SKM-1 (cell line): ENCODE measurements around the gene CDKN2AIP.
"Not testable (repeated sequence)": the region's sequence is repeated elsewhere in the genome, so short reads cannot be mapped to it uniquely, and the experiment has no call there.

Experiments used
- DNase-seq: peaks from one replicate; lab custom pipeline; 2025; ENCODE audit not compliant: unreplicated experiment; lab: John Stamatoyannopoulos, UW

CDKN2AIP gene

DNA sequence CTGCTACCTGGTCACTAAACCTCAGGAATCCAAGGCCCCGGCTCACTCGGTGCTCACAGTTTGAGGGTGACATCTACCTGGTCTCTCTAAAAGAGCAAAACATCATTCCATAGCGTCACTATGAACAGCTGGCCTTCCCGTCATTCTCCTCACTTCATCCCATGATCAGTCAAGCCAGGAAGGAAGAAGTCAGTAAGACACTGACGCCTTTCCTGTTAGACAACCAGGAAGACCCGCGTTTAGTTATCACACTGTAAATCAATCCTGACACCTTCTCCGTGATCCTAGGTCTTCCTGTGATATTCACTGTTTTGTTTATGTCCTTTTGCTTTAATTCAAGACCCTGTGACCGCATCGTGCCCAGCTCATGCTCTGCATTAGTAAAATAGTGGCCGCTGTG is 31.6 kb upstream of the CDKN2AIP start:
- no peak for DNase-seq

DNA sequence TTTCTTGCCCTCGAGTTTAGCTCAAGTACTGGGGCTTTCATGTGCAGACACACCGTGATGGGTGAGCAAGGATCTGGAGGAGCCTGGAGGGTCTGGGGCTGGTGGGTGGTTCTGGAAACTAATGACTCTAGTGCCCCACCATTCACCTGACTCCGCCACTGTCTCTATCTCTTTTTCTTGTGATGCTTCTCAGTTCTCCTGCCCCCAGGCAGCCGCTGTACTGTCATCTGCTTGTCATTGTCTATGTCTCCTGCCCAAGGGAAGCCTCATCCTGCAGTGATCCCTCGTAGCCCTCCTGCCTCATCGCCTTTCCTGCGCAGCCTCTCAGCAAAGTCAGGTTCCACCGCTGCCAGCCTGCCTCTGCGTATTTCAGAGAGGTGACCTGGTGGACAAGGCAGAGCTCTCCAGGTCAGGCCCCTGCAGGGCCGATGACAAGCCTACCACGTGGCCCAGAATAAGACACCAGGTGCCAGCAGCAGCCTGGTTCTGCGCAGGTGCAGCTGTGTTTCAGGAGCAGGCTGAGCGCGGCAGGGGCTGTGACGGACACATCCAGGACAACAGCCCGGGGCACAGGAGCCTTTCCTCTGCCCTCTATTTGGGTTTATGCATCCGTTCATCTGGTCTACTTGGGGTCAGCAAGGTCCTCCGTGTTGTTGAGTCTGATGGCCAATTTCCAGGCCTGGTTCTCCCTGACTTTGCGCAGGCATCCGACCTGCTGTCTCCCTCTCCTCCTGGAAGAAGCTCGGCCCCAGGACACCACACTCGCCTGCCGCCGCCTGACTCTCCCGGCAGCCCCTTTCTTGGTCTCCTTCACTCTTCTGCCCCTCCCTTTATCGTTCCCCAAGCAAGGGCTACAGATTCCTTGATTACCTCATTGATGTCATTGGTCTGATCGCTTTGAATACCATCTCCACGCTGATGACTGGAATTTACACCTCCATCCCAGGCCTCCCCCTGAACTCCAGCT is 30.9 kb upstream of the CDKN2AIP start:
- DNase-seq, result no peak

DNA sequence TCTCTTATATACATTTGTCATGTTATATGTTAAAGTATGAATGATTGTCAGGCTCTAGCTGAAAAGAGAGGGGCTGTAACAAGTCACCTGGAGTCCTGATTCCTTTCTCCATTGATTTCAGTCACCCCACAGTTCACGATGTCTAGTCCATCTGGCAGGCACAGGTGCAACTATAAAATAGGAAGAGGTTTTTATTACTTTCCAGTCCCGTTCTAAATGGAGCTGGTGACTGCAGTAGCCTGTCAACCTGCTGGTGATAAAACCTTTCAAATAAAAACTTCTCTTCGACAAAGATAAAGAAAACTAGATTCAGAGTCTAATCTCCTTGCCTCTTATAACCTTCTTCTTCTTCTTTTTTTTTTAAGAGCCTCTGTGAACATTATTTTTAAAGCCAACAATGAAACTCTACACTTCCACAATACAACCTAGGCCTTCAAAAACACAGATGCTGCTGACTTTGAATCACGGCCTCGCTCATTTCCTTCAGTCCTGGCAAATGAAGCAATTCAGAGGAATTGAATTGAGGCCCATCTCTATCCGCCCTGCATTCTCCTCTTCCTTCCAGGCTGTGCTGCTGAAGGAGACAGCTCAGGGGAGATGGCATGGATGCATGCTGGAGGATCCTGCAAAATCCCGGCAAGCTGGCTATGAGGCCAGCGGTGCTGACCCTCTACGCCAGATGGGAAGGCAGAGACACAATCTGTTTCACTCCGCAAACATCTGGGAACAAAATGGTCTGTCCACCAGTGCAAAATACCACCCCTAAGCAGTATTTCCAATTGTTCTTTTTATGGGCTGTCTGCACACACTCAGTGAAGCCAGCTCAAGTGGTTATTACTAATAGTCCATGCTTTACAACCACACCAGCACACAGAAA is 27.3 kb upstream of the CDKN2AIP start:
- DNase-seq, result no peak

DNA sequence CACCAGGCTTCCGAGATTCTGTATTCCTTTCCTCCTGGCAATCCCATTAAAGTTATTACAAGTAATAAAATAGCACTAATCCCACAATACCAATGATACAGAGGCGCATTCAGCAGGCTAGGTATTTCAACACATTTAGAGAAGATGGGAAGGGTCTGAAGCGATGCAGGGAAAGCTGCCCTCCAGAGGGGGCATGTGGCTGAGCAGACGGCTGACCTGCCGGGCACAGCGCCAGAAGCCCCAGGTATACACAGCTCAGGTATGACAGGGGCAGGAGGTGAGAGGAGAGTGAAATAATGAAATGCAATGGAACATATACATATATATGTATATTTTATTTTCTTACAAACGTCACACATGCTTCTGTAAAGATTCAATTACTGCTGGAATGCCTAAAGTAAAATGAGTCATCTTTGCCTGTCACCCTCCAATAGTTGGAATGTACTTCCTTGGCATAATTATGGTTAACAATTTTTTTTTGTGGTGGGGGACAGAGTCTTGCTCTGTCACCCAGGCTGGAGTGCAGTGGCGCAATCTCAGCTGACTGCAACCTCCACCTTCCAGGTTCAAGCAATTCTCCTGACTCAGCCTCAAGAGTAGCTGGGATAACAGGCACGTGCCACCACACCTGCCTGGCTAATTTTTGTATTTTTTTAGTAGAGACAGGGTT is 21.3 kb upstream of the CDKN2AIP start:
- no peak for DNase-seq

DNA sequence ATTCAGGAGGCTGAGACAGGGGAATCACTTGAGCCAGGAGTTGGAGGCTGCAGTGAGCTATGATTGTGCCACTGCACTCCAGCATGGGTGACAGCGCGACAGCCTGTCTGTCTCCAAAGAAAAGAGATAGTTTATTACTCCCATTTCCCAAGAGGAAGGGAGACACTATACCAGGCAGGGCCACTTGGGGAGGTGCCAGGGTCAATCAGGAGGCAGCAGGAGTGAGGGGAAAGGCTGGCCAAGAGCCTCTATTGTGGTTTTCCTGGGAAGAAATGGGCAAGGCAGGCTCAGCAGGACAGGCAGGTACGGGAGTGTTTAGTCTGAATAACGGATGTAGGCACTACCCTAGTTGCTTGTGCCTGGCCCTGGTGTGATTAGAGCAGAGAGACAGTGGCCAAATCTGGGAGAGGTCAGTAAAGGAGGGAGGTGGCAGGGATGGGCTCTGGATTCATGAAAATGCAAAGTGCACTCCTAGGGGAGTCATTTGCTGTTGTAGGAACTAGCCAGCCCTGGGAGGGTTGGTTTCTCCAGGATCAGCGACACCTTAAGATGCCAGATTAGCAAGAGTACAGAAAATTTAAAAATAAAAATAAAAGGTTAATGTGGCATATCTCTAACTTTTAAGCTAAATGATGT is 20.2 kb upstream of the CDKN2AIP start:
- no peak for DNase-seq

DNA sequence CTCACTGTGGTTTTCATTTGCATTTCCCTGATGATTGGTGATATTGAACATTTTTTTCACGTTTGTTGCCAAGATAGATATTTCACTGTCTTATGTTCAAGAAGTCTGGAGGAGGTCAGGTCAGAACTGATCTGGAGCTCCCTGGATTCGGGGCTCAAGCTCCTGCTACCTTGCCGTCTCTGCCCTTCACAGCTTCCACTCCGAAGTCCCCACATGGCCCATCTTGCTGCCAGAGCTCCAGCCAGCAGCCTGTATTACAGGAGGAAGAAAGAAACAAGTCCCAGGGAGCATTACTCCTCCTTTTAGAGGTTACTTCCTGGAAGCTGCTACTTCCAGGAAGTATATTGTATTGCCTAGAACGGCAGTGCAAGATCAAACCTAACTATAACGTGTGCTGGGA is 17.9 kb upstream of the CDKN2AIP start:
- DNase-seq, result no peak

DNA sequence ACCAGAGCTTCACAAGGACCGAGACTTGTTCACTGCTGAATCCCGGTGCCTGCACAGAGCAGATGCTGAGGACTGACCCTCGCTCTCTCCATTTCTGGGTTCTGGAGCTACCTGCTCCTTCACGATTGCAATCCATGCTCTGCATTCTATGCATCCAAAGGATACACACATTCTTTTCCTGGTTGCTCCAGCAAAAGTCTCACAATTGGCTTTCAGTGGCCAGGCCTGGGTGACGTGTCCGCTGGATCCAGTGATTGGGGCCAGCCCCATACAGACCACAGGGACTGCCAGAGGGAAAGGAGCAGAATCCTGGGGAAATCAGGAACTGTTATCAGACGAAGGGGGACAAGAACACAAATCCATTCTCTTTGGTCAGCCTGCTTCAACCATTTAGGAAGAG is 14.9 kb upstream of the CDKN2AIP start:
- no peak for DNase-seq

DNA sequence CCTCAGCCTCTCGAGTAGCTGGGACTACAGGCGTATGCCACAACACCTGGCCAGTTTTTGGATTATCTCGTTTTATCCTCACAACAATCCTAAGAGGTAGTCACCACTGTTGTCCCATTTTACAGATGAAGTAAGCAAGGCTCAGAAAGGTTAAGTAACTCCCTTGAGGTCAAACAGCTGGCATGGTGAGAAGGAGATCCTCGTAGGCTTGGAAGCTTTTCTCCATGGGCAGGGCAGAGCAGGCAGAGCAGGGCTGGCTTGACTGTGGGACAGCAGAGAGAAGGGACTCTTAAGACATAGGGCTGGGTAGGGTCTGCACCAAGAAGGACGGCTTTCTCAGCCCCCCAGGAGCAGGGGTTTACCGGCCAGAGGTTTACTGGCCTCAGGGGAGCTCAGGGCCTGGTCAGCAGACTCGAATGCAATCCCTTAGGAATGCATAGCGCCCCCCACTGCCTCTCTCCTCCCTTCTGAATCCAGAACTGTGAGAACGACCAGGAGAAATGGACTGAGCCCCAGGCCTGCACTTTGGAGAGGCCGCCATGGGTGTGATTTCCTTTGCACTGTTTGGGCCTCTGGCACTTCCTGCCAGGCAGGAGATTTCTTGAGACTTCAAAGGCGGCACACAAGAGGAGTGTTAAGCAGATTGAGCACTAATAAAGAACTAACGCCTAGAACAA is 14.0 kb upstream of the CDKN2AIP start:
- DNase-seq, result no peak

DNA sequence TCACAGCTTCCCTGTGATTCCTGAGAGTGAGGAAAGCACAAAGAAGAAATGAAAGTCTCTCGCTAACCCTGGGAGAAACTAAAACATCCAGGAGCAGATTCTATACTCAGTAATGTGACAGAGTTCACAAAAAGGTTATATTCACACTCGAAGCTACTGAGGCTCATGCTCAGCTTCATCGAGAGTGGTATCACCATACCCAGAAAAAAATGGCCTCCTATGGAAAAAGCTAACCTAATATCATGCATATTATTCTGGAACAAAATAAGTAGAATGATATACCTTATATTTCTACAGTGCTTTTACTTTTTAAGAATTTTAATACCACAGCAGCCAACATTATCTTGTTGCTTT is 13.5 kb upstream of the CDKN2AIP start:
- DNase-seq, result no peak

DNA sequence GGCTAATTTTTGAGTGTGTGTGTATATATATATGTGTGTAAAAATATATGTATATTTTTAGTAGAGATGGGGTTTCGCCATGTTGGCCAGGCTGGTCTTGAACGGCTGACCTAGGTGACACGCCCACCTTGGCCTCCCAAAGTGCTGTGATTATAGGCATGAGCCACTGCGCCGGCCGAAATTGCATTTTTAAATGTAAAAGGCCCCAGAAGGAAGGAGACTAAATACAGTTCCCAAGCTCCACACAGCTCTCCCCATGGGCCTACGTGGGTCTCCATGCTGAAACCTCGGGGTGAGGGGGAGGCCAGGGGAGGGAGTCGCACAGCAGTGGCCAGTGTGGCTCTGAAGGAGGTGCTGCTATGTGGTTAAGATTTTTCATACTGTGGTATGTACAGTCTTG is 12.8 kb upstream of the CDKN2AIP start:
- no peak for DNase-seq

DNA sequence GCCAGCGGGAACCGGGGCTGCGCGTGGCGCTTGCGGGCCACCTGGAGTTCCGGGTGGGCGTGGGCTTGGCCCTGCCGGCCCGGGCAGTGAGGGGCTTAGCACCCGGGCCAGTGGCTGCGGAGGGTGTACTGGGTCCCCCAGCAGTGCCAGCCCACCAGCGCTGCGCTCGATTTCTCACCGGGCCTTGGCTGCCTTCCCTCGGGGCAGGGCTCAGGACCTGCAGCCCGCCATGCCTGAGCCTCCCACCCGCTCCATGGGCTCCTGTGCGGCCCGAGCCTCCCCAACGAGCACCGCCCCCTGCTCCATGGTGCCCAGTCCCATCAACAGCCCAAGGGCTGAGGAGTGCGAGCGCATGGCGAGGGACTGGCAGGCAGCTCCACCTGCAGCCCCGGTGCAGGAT is 11.3 kb upstream of the CDKN2AIP start:
- DNase-seq, result not testable (repeated sequence)

DNA sequence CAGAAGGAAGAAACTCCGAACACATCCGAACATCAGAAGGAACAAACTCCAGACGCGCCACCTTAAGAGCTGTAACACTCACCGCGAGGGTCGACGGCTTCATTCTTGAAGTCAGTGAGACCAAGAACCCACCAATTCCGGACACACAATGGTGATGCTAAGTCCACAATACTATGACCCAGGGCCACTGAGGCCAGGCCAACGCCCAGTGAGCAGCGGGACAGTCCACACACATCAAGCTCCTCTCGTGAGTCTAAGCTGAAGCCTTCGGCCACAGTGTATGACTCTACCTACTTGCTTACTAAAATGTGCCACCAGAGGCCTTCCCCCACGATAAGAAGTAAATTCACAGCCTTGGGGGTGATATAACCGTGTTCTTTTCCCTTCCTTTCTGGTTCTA is 10.2 kb upstream of the CDKN2AIP start:
- no peak for DNase-seq

DNA sequence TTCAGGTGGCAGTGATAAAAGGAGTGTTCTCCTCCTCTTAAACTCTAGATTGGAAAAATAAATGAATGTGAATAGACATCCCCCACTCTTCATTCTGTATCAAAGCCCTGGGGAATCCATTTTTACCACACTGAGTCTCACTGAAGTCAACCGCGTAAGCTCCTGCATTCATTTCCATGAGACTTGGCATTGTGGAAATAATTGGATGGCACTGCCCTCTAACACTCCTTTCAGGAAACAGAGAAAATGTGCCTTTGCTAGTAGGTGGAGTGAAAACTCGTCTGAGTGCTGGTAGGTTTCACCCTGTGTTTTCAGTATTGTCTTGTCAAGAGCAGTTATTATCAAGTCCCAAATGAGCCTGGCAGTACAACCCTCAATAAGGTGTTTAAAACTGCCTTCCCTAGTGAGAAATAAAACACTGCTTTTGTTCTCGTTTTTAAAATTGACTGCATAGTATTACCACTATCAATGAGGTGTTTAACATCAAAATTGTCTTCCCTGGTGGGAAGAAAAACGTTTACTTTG is 9.7 kb upstream of the CDKN2AIP start:
- no peak for DNase-seq

DNA sequence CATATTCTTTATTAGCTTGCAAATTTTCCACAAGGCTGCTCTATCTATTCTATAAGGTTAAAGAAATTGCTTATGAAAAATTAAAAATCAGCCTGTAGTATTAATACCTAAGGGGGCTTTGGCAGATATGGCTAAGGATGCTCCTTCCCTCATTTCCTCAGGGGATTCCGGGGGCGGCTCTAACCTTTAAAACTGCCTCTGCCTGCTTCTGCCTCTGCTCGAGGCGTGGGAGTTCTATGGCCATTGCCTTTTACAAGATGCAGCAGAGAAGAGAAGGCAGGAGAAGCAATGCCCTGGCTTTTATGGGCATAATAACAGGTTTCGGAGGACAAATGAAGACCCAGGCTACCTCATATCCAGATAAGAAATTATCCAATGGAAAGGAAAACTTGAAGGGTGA is 8.6 kb upstream of the CDKN2AIP start:
- no peak for DNase-seq

DNA sequence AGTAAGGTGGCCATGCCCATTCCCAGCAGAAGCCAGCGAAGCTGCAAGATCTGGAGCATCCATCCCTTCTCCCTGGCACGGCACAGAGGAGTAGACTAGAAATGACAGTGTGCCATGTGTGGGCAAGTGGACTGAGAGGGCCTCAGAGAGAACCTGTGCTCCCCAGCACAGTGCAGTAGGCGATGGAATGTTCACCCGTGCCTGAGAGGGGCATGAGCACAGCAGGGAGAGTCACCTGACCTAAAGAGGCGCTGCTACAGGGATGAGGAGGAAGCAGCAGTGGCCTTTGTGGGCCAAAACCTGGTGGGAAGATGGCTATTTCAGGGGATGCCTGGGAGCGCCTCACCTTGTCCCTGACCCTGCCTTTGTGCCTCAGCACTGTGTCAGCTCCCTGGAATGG is 8.0 kb upstream of the CDKN2AIP start:
- DNase-seq, result no peak

DNA sequence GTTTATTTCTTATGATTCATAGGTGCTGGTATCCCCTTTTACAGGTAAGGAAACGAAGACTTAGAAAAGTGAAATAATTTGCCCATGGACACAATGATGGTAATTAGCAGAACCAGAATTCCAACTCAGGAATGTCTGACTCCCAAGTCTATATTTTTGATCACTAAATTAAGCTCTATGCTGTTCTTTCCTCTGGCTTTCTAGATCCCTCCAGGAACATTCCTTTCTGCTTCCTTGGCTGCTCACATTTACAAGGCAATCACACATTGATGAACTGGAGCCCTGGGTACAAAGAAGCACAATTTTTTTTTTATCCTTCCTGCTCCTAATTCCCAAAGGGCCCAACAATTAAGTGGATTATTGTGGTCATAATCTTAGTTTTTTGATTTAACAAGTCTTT is 7.0 kb upstream of the CDKN2AIP start:
- no peak for DNase-seq

DNA sequence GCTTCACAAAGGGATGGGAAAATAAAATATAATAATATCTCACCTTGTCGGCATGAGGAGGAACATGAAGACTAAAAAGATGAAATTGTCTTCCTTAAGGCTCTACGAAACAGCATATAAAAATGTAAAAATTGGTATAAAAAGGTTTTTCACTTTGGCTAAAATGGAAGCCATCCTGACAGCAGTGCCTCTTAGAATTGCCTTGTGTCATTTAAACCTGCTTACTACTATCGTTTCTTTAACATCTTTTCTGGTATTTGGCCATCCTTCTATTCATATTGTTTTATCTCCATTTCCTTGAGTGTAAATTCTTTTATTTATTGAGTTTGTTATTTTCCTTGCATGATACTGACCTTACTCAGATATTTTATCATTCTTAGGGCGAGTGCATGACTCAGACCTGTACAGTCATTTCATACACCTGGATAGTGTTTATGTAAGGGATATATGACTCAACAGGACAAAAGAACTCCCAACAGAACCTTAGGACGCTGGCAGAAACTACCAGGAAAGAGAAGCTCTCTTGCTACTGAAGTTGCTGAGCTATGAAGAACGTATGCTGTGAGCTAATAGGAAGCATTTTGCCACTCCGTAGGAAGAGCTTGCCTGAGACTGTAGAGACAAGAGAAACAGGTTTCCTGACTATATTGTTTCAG is 5.8 kb upstream of the CDKN2AIP start:
- no peak for DNase-seq

DNA sequence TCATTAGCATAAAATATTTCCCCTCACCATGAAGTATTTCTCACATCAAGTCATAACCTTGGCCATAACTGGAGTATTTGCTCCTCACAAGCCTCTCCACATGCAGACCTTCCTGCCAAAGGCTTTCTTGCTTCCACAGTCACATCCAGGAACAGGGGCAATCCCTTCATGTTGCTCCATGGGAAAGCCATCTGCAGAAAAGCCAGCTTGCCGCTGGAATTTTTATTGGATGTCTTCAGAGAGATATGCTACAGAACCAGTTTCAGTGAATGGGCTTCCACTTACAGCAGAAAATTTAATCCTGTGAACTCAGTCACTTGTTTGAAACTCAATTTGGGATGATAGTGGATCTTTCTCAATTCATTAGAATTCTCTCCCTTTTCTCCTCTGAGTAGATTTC is 3.2 kb upstream of the CDKN2AIP start:
- no peak for DNase-seq

DNA sequence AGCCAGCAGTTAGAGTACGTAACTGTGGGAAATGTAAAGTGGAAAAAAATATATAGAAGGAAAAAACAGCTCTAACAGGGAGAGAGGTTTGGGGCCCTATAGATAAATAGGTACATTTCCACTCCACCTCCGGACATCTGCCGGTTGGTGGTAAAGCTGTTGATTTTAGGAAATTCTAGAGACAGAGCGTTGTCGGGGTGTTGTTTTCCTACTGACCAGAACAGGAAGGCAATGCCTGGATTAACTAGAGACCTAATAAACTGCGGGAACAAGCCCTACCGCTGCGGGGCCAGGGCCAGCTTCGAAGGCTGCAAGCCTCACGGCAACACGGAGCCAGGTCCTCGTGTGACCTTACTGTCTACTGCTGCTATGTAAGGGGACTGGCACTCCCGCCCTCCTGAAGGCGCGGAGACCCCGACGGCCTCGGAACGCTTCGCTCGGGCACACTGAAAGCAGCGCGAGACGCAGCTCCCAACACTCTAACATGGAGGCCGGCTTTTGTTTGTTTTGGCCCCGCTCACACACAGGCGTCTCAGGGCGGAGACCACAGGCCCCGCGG is 702 bp upstream of the CDKN2AIP start:
- DNase-seq, result no peak

DNA sequence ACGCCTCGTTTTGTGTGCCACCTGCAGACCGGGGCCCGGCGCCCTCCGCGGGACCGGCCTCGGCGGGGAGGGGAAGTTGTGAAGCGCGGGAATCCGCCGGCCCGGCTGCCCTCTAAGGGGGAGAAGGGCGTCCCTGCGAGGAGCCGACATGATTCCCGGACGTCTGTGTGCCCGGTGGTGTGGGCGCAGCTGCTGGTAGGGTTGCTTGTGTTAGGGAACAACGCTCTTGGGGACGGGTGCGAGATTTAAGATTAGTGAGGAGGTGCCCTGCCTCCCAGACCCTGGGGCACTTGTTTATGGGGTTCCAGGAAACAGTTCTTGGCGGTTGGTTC is 627 bp downstream of the CDKN2AIP start:
- DNase-seq, result no peak
